SK-N-SH (cell line): ENCODE data around the gene PCDHGA5. TPM values are rescaled to one million over a fixed set of nuclear protein-coding genes. Genes with fewer than 3 reads are reported as not detected.

Source experiments
- CTCF ChIA-PET: fragments of 300-600, 350-600 bp; formaldehyde crosslinking; extraction: SDS; loops from one replicate; lab custom pipeline; 2021; lab: Yijun Ruan, JAX
- POLR2A ChIA-PET: fragments of 350-600 bp; sonication (Branson Sonifier 250); formaldehyde crosslinking; extraction: SDS; loops from one replicate; lab custom pipeline; 2020; ENCODE audit warnings: antibody characterized with exemption, inconsistent platforms; lab: Yijun Ruan, JAX
- DNase-seq: peaks from one replicate; pipeline ENCODE4 v3.0.0; 2012
- H2AFZ ChIP-seq: fragments of 200-600 bp; sonication (generic); 2 replicates; pipeline ENCODE4 v1.8.1; 2016; ENCODE audit warnings: antibody characterized with exemption, mild to moderate bottlenecking, low read depth
- H3F3A ChIP-seq: fragments of 200-600 bp; sonication (generic); replicated peaks from 2 replicates; pipeline ENCODE3; 2016; ENCODE audit warnings: antibody characterized with exemption, mild to moderate bottlenecking; ENCODE audit not compliant: insufficient read depth
- H3K27ac ChIP-seq, 2 experiments: fragments of 200-500 bp in 1 of 2; fragments of 200-600 bp in 1 of 2; sonication (Bioruptor generic) in 1 of 2; sonication (generic), shearing (Covaris generic) in 1 of 2; 2 replicates each; pipeline versions ENCODE4 v1.5.1 to v1.6.1; 2014 to 2016; ENCODE audit warnings: low read depth in 2 of 2, inconsistent platforms in 1 of 2, low read length in 1 of 2, mild to moderate bottlenecking in 1 of 2, mixed read lengths in 1 of 2
- H3K27me3 ChIP-seq: fragments of 200-600 bp; sonication (generic), shearing (Covaris generic); 2 replicates; pipeline ENCODE4 v1.6.1; 2016; ENCODE audit warnings: mixed run types; ENCODE audit not compliant: insufficient read depth
- H3K36me3 ChIP-seq, 2 experiments: fragments of 200-500 bp in 1 of 2; fragments of 200-600 bp in 1 of 2; sonication (Bioruptor generic) in 1 of 2; sonication (generic) in 1 of 2; replicated peaks in 1 of 2; 2 replicates each; pipeline versions ENCODE3 to v1.5.1; 2014 to 2016; ENCODE audit warnings: low read length in 1 of 2, mild to moderate bottlenecking in 1 of 2; ENCODE audit not compliant: insufficient read depth in 2 of 2, control insufficient read depth in 1 of 2
- H3K4me1 ChIP-seq, 2 experiments: fragments of 200-500 bp in 1 of 2; fragments of 200-600 bp in 1 of 2; sonication (Bioruptor generic) in 1 of 2; sonication (generic), shearing (Covaris generic) in 1 of 2; 2 replicates each; pipeline versions ENCODE4 v1.5.1 to v1.6.1; 2014 to 2016; ENCODE audit warnings: low read depth in 1 of 2, low read length in 1 of 2, mixed run types in 1 of 2; ENCODE audit not compliant: insufficient read depth in 2 of 2, control insufficient read depth in 1 of 2
- H3K4me2 ChIP-seq: fragments of 200-600 bp; sonication (generic), shearing (Covaris generic); 2 replicates; pipeline ENCODE4 v1.6.1; 2017; ENCODE audit warnings: mixed run types
- H3K4me3 ChIP-seq, 2 experiments: fragments of 200-500 bp in 1 of 2; fragments of 200-600 bp in 1 of 2; sonication (Bioruptor generic) in 1 of 2; sonication (generic), shearing (Covaris generic) in 1 of 2; 2 replicates each; pipeline versions ENCODE4 v1.5.1 to v1.8.1; 2014 to 2016; ENCODE audit warnings: low read depth in 2 of 2, inconsistent platforms in 1 of 2, low read length in 1 of 2, mild to moderate bottlenecking in 1 of 2, mixed read lengths in 1 of 2, moderate library complexity in 1 of 2
- H3K79me2 ChIP-seq: fragments of 200-600 bp; sonication (generic); 2 replicates; pipeline ENCODE4 v1.8.1; 2017; ENCODE audit warnings: mild to moderate bottlenecking; ENCODE audit not compliant: insufficient read depth
- H3K9ac ChIP-seq: fragments of 200-600 bp; sonication (generic); 2 replicates; pipeline ENCODE4 v1.6.1; 2017; ENCODE audit warnings: mixed run types
- H3K9me2 ChIP-seq: fragments of 200-600 bp; sonication (generic); 2 replicates; pipeline ENCODE4 v1.6.1; 2017; ENCODE audit warnings: mixed run types
- H3K9me3 ChIP-seq: fragments of 200-600 bp; sonication (generic); 2 replicates; pipeline ENCODE4 v1.6.1; 2017; ENCODE audit warnings: mixed run types, mild to moderate bottlenecking, moderate library complexity
- H4K20me1 ChIP-seq: fragments of 200-600 bp; sonication (generic); 2 replicates; pipeline ENCODE4 v1.6.1; 2017; ENCODE audit warnings: mild to moderate bottlenecking, mixed run types; ENCODE audit not compliant: insufficient read depth
- ELF1 ChIP-seq: IDR thresholded peaks from 2 replicates; pipeline ENCODE4 v1.4.0; 2012
- FOXJ3 ChIP-seq: sonication (generic); formaldehyde crosslinking; IDR thresholded peaks from 2 replicates; pipeline ENCODE4 v1.5.1; 2020; ENCODE audit warnings: mild to moderate bottlenecking, missing genetic modification reagents
- GABPA ChIP-seq: IDR thresholded peaks from 2 replicates; pipeline ENCODE4 v1.4.0; 2012; ENCODE audit warnings: low read depth, mild to moderate bottlenecking
- GATA2 ChIP-seq: sonication (generic); formaldehyde crosslinking; IDR thresholded peaks from 2 replicates; pipeline ENCODE4 v1.5.0; 2020; ENCODE audit warnings: mild to moderate bottlenecking, missing genetic modification reagents
- IRF3 ChIP-seq: fragments of 150-350 bp; IDR thresholded peaks from 2 replicates; pipeline ENCODE4 v1.6.1; 2016; ENCODE audit warnings: mild to moderate bottlenecking, low read depth, low read length
- MXI1 ChIP-seq: IDR thresholded peaks from 2 replicates; pipeline ENCODE4 v1.6.1; 2012; ENCODE audit warnings: mild to moderate bottlenecking, low read depth, low read length, improper control_type of control experiment
- NRF1 ChIP-seq: IDR thresholded peaks from 2 replicates; pipeline ENCODE4 v1.6.1; 2012; ENCODE audit warnings: low read depth, mild to moderate bottlenecking, low read length
- PBX3 ChIP-seq: IDR thresholded peaks from 2 replicates; pipeline ENCODE4; 2012
- POLR2AphosphoS5 ChIP-seq: IDR thresholded peaks from 2 replicates; pipeline ENCODE4 v1.6.1; 2012; ENCODE audit warnings: low read depth, low read length
- RAD21 ChIP-seq: IDR thresholded peaks from 2 replicates; pipeline ENCODE4 v1.6.1; 2012; ENCODE audit warnings: mild to moderate bottlenecking, low read length
- RXRA ChIP-seq: IDR thresholded peaks from 2 replicates; pipeline ENCODE4 v1.4.0; 2012; ENCODE audit warnings: low read depth, mild to moderate bottlenecking, borderline replicate concordance
- SMC3 ChIP-seq: IDR thresholded peaks from 2 replicates; pipeline ENCODE4 v1.6.1; 2012; ENCODE audit warnings: low read depth, low read length, improper control_type of control experiment
- TAF1 ChIP-seq: IDR thresholded peaks from 2 replicates; pipeline ENCODE4 v1.6.1; 2012; ENCODE audit warnings: low read depth, mild to moderate bottlenecking, low read length, moderate library complexity, borderline replicate concordance
- TEAD4 ChIP-seq: IDR thresholded peaks from 2 replicates; pipeline ENCODE4 v1.4.0; 2012; ENCODE audit warnings: mild to moderate bottlenecking, borderline replicate concordance; ENCODE audit not compliant: insufficient read depth
- USF1 ChIP-seq: IDR thresholded peaks from 2 replicates; pipeline ENCODE4 v1.4.0; 2012; ENCODE audit warnings: low read depth, borderline replicate concordance
- WGBS: methylation state at CpG from one replicate; pipeline ENCODE4 v1.1.6; 2017; ENCODE audit warnings: low lambda C conversion rate; 5-methylcytosine and 5-hydroxymethylcytosine counted together
- polyA plus RNA-seq, 3 experiments: library from polyadenylated mRNA; depleted of rRNA; stranded (reverse); fragments of >200 nt; gene quantifications; 2 replicates each; pipeline ENCODE4 v1.2.3, GENCODE V29; 2012

Gene PCDHGA5
- polyA plus RNA-seq, 1 of the 3 experiments (the other 2 are of a cell fraction), result 0.71 TPM

GRCh38 chr5:141319202-141319601 lies 44.8 kb upstream of the PCDHGA5 start:
- Histone ChIP-seq H3F3A (peaks cover 20% of the 10 kb centered on the region), H3K36me3 (peaks cover 24 to 55% of the 10 kb centered on the region in 2 experiments), H4K20me1 (peaks cover 3% of the 10 kb centered on the region; the same call in 1 of the 2 replicates), H3K27me3 (no peaks in the 10 kb centered on the region), H3K4me3 (peak overlapping the region; percentile 80 to 92; a peak in 3 of 4 replicates), H2AFZ (no peak overlapping the region), H3K27ac (no peak overlapping the region), H3K4me1 (no peaks in the 10 kb centered on the region; a peak in 1 of 4 replicates), H3K9me3 (peaks cover 36% of the 10 kb centered on the region), H3K9ac (no peak overlapping the region), H3K79me2 (peaks cover 57% of the 10 kb centered on the region), H3K9me2 (no peaks in the 10 kb centered on the region), H3K4me2 (no peak overlapping the region)
- ChIA-PET CTCF (interaction anchor here (1.0 to 5.4 kb wide), 17 partner anchors 10 to 278 kb away, joined by 3 to 36 read pairs (median 6); partner anchors contain the start of genes PCDHB15, PCDHB9, PCDHGA1 and PCDHGA11), POLR2A (interaction anchor here (1.2 kb wide), 1 partner anchor 242 kb away, joined by 4 read pairs; no protein-coding TSS in a partner anchor)
- TF ChIP-seq SMC3, result no peak
- TF ChIP-seq FOXJ3, result no peak
- TF ChIP-seq GABPA, result no peak
- no peak for DNase-seq
- 95% methylated on average over 6 of the region's 6 CpGs for WGBS

- Histone ChIP-seq H3K27ac (peak overlapping the region in 1 of 2 experiments; percentile 96; a peak in 1 of 4 replicates), H3K4me1 (no peaks in the 10 kb centered on the region; a peak in 1 of 4 replicates), H3K9me3 (peaks cover 36% of the 10 kb centered on the region), H3K4me3 (peak overlapping the region; percentile 80 to 92), H3K9ac (peak overlapping the region; percentile 89; the same call in 1 of the 2 replicates), H3K27me3 (no peaks in the 10 kb centered on the region), H3K9me2 (no peaks in the 10 kb centered on the region), H4K20me1 (0 out of 2 replicates have a peak, but pooled peaks cover 3% of the 10 kb centered on the region), H3K79me2 (peaks cover 53% of the 10 kb centered on the region), H3K36me3 (peaks cover 24 to 50% of the 10 kb centered on the region in 2 experiments), H3F3A (peaks cover 17% of the 10 kb centered on the region), H3K4me2 (peak overlapping the region; percentile 58; the same call in 1 of the 2 replicates), H2AFZ (no peak overlapping the region)
- DNase-seq, result no peak
- no peak for TF ChIP-seq USF1
- no peak for TF ChIP-seq GATA2
- TF ChIP-seq RAD21, result no peak
- no peak for TF ChIP-seq TEAD4
- TF ChIP-seq MXI1, result no peak
- TF ChIP-seq RXRA, result no peak
- TF ChIP-seq TAF1, result no peak
- no peak for TF ChIP-seq POLR2AphosphoS5
- no peak for TF ChIP-seq IRF3
- TF ChIP-seq GABPA, result no peak
- no peak for TF ChIP-seq ELF1
- TF ChIP-seq NRF1, result no peak
- no peak for TF ChIP-seq PBX3
- POLR2A ChIA-PET, result interaction anchor here (1.2 to 1.8 kb wide), 4 partner anchors 137 to 244 kb away, joined by 4 to 16 read pairs (median 7); partner anchors contain the start of gene PCDHB16
- WGBS, result 60% methylated on average over 5 of the region's 5 CpGs
- CTCF ChIA-PET, result interaction anchor here (0.7 to 5.4 kb wide), 37 partner anchors 10 to 762 kb away, joined by 3 to 36 read pairs (median 4); partner anchors contain the start of genes PCDHB14, PCDHB15, PCDHB6 and PCDHGA1
Observed at GRCh38 chr5:141319699-141320098, 44.3 kb upstream of the PCDHGA5 start.
